OCI-LY1 (cell line): ENCODE measurements around the gene PXDC1.

ENCODE experiments used
- EZH2 ChIP-seq: fragments of 200-600 bp; sonication (generic), shearing (Covaris generic); IDR thresholded peaks from 2 replicates; pipeline ENCODE4 v1.8.0; 2017; ENCODE audit warnings: borderline replicate concordance, mixed run types, mild to moderate bottlenecking, antibody characterized with exemption, low read length, moderate library complexity, mixed read lengths
- TF ChIP-seq, protein P1 (sequence below): fragments of 200-600 bp; sonication (generic), shearing (Covaris generic); IDR thresholded peaks from 2 replicates; pipeline ENCODE4 v1.5.1; 2017; ENCODE audit warnings: mild to moderate bottlenecking, antibody characterized with exemption, low read length, moderate library complexity, mixed read lengths

DNA sequence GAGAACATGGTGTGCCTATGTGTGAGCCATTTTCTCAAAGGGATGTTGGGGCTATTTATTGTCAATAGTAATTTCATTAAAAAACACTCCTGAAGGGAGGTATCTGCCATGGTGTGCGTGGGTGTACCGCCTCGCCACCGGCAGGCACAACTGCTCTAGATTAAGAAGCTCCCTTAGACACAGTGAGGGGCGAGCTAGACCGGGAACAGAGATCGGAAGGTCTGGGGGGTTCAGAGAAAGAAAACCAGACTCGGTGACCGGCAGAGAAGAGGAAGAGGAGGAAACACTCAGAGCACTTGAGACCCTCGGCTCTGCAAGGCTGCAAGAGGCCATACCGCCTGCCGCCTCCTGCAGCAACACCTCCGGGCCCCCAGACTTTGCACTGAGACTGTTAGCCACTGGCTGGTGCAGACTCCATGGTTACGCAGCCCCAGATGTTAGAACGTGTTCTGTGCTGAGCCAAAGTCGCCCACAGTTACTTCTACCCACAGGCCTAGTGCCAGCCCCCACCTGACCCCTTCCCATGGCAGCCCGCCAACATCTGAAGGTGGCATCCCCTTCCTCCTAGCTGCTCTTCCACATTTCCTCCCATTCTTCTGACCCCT, 18.1 kb downstream of the PXDC1 start:
- TF ChIP-seq, protein P1, sequence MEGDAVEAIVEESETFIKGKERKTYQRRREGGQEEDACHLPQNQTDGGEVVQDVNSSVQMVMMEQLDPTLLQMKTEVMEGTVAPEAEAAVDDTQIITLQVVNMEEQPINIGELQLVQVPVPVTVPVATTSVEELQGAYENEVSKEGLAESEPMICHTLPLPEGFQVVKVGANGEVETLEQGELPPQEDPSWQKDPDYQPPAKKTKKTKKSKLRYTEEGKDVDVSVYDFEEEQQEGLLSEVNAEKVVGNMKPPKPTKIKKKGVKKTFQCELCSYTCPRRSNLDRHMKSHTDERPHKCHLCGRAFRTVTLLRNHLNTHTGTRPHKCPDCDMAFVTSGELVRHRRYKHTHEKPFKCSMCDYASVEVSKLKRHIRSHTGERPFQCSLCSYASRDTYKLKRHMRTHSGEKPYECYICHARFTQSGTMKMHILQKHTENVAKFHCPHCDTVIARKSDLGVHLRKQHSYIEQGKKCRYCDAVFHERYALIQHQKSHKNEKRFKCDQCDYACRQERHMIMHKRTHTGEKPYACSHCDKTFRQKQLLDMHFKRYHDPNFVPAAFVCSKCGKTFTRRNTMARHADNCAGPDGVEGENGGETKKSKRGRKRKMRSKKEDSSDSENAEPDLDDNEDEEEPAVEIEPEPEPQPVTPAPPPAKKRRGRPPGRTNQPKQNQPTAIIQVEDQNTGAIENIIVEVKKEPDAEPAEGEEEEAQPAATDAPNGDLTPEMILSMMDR = no peak
- no peak for TF ChIP-seq EZH2
